Vagina (tissue), 2 donors: ENCODE data around the gene THADA.
"Not testable (repeated sequence)": the region's sequence is repeated elsewhere in the genome, so short reads cannot be mapped to it uniquely, and the experiment has no call there.

Source experiments
- POLR2A ChIP-seq, 2 donors: fragments of 450-650 bp; IDR thresholded peaks; one replicate each; pipeline ENCODE4 v1.6.1; 2017; ENCODE audit warnings: antibody characterized with exemption in 2 of 2, mild to moderate bottlenecking in 2 of 2, moderate library complexity in 2 of 2
- POLR2AphosphoS5 ChIP-seq, 2 donors: sonication (generic); formaldehyde crosslinking; IDR thresholded peaks; one replicate each; pipeline ENCODE4 v1.9.0; 2017; ENCODE audit warnings: antibody characterized with exemption in 2 of 2, mild to moderate bottlenecking in 2 of 2, low read depth in 1 of 2; ENCODE audit not compliant: insufficient read depth in 1 of 2
- TF ChIP-seq, protein P1 (sequence below), 3 experiments: fragments of 450-650 bp in 2 of 3; fragments of 200-600 bp in 1 of 3; sonication (generic) in 1 of 3; IDR thresholded peaks; one replicate each; pipeline ENCODE4 v1.5.1; 2017 to 2019; ENCODE audit warnings: antibody characterized with exemption in 3 of 3, mild to moderate bottlenecking in 2 of 3, moderate library complexity in 2 of 3

DNA sequence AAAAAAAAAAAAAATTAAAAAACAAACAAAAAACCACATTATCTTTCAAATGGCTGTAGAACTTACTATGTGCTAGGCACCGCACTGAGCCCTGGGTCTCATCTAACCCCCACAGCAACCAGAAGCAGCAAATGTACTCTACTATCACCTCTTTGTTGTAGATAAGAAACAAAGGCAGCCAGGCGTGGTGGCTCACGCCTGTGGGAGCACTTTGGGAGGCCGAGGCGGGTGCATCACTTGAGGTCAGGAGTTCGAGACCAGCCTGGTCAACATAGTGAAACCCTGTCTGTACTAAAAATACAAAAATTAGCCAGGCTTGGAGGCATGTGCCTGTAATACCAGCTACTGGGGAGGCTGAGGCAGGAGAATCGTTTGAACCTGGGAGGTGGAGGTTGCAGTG is 406.0 kb downstream of the THADA start:
- TF ChIP-seq POLR2A (IDR thresholded peaks at IDR 0.05); POLR2AphosphoS5 (IDR thresholded peaks at IDR 0.05; ENCODE audit: insufficient read depth in 1 of 2, low read depth in 1 of 2): not testable (repeated sequence)
- TF ChIP-seq, protein P1, sequence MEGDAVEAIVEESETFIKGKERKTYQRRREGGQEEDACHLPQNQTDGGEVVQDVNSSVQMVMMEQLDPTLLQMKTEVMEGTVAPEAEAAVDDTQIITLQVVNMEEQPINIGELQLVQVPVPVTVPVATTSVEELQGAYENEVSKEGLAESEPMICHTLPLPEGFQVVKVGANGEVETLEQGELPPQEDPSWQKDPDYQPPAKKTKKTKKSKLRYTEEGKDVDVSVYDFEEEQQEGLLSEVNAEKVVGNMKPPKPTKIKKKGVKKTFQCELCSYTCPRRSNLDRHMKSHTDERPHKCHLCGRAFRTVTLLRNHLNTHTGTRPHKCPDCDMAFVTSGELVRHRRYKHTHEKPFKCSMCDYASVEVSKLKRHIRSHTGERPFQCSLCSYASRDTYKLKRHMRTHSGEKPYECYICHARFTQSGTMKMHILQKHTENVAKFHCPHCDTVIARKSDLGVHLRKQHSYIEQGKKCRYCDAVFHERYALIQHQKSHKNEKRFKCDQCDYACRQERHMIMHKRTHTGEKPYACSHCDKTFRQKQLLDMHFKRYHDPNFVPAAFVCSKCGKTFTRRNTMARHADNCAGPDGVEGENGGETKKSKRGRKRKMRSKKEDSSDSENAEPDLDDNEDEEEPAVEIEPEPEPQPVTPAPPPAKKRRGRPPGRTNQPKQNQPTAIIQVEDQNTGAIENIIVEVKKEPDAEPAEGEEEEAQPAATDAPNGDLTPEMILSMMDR (IDR thresholded peaks at IDR 0.05) = not testable (repeated sequence)
